RWPE2 (cell line): Measurements from ENCODE around the gene RGS17.

ENCODE experiments used
- ATAC-seq: fragments of 200-7000 bp; cut with Tn5 transposase; 3 replicates; pipeline ENCODE4 v1.9.1; 2021; ENCODE audit warnings: low read depth
- DNase-seq: peaks from one replicate; pipeline ENCODE4 v3.0.0-alpha.2; 2020; ENCODE audit warnings: low spot score
- H3K27ac ChIP-seq: fragments of 450-650 bp; 2 replicates; pipeline ENCODE4 v1.5.1; 2017; ENCODE audit warnings: mild to moderate bottlenecking; ENCODE audit not compliant: poor library complexity, severe bottlenecking
- H3K27me3 ChIP-seq: fragments of 250-450 bp; sonication (Bioruptor Pico); 2 replicates; pipeline ENCODE4 v1.5.1; 2021; ENCODE audit warnings: mild to moderate bottlenecking, moderate library complexity; ENCODE audit not compliant: insufficient read depth, poor library complexity, severe bottlenecking
- H3K36me3 ChIP-seq: fragments of 250-450 bp; sonication (Bioruptor Pico); 2 replicates; pipeline ENCODE4 v1.5.1; 2020; ENCODE audit warnings: low read depth, mild to moderate bottlenecking, moderate library complexity
- H3K4me1 ChIP-seq: fragments of 250-450 bp; sonication (Bioruptor Pico); 2 replicates; pipeline ENCODE4 v1.5.1; 2021; ENCODE audit warnings: mild to moderate bottlenecking, moderate library complexity; ENCODE audit not compliant: insufficient read depth, poor library complexity, severe bottlenecking
- H3K4me3 ChIP-seq: fragments of 250-450 bp; sonication (Bioruptor Pico); 2 replicates; pipeline ENCODE4 v1.5.1; 2021; ENCODE audit warnings: mild to moderate bottlenecking, moderate library complexity; ENCODE audit not compliant: severe bottlenecking
- H3K9me3 ChIP-seq: fragments of 250-450 bp; sonication (Bioruptor Pico); 2 replicates; pipeline ENCODE4 v1.5.1; 2021; ENCODE audit warnings: mild to moderate bottlenecking, moderate library complexity; ENCODE audit not compliant: severe bottlenecking
- TF ChIP-seq, protein P1 (sequence below): fragments of 450-650 bp; IDR thresholded peaks from one replicate; pipeline ENCODE4 v1.5.1; 2017; ENCODE audit warnings: mild to moderate bottlenecking, moderate library complexity; ENCODE audit not compliant: poor library complexity, severe bottlenecking

Gene RGS17

GRCh38 chr6:153069897-153070296, 61.2 kb downstream of the RGS17 start:
- H3K27me3 ChIP-seq: no peaks in the 10 kb centered on the region
- TF ChIP-seq, protein P1, sequence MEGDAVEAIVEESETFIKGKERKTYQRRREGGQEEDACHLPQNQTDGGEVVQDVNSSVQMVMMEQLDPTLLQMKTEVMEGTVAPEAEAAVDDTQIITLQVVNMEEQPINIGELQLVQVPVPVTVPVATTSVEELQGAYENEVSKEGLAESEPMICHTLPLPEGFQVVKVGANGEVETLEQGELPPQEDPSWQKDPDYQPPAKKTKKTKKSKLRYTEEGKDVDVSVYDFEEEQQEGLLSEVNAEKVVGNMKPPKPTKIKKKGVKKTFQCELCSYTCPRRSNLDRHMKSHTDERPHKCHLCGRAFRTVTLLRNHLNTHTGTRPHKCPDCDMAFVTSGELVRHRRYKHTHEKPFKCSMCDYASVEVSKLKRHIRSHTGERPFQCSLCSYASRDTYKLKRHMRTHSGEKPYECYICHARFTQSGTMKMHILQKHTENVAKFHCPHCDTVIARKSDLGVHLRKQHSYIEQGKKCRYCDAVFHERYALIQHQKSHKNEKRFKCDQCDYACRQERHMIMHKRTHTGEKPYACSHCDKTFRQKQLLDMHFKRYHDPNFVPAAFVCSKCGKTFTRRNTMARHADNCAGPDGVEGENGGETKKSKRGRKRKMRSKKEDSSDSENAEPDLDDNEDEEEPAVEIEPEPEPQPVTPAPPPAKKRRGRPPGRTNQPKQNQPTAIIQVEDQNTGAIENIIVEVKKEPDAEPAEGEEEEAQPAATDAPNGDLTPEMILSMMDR: no peak
- DNase-seq (no peak), ATAC-seq (no peak)
- H3K4me1 ChIP-seq: no peaks in the 10 kb centered on the region
- H3K9me3 ChIP-seq: no peaks in the 10 kb centered on the region
- H3K27ac ChIP-seq: no peak overlapping the region
- no peak overlapping the region for H3K4me3 ChIP-seq
- no peaks in the 10 kb centered on the region for H3K36me3 ChIP-seq

- no peak for ATAC-seq
- no peak overlapping the region for H3K27ac ChIP-seq
- TF ChIP-seq, protein P1: no peak
- DNase-seq: no peak
- no peaks in the 10 kb centered on the region for H3K36me3 ChIP-seq
- H3K4me1 ChIP-seq: no peaks in the 10 kb centered on the region
- H3K9me3 ChIP-seq: peaks cover 1% of the 10 kb centered on the region
- no peaks in the 10 kb centered on the region for H3K27me3 ChIP-seq
- no peak overlapping the region for H3K4me3 ChIP-seq
Observed at GRCh38 chr6:153065222-153065621, 65.9 kb downstream of the RGS17 start.

GRCh38 chr6:153063936-153064335, 67.1 kb downstream of the RGS17 start:
- Histone ChIP-seq H3K27me3 (no peaks in the 10 kb centered on the region), H3K27ac (no peak overlapping the region), H3K36me3 (no peaks in the 10 kb centered on the region), H3K4me1 (no peaks in the 10 kb centered on the region), H3K9me3 (peaks cover 1% of the 10 kb centered on the region), H3K4me3 (no peak overlapping the region)
- TF ChIP-seq, protein P1: no peak
- ATAC-seq (no peak), DNase-seq (no peak)

- Histone ChIP-seq H3K9me3 (peaks cover 1% of the 10 kb centered on the region), H3K4me1 (peaks cover 7% of the 10 kb centered on the region), H3K4me3 (no peak overlapping the region), H3K27me3 (no peaks in the 10 kb centered on the region), H3K36me3 (no peaks in the 10 kb centered on the region), H3K27ac (no peak overlapping the region)
- ATAC-seq (peak; percentile 14; the same call in 1 of the 3 replicates), DNase-seq (no peak)
- TF ChIP-seq, protein P1: no peak
Observed at GRCh38 chr6:153062516-153062915, 68.6 kb downstream of the RGS17 start.

DNA sequence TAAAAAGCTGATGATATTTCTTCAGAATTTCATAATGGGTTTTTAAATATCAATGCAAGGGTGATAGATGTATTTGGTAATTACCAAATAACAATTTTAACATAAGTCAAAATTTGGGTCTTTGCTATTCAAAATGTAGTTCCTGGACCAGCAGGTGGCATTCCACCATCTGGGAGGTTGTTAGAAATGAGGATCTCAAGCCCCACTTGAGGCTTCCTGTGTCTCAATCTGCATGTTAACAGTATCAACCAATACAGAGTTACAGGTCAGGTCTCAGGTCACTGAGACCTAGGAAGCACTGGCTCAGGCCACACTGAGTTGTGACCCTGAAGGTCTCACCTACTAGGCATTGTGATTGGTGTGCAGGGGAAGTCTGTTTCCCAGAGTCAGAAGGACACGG, 71.3 kb downstream of the RGS17 start:
- TF ChIP-seq, protein P1: peak; percentile 23
- no peak for ATAC-seq
- Histone ChIP-seq H3K9me3 (peaks cover 1% of the 10 kb centered on the region), H3K36me3 (no peaks in the 10 kb centered on the region), H3K4me1 (peaks cover 17% of the 10 kb centered on the region), H3K27ac (no peak overlapping the region), H3K27me3 (no peaks in the 10 kb centered on the region), H3K4me3 (no peak overlapping the region)
- DNase-seq: no peak
